CD4-positive, alpha-beta T cell treated with Interferon alpha-2 for 1 hour (primary cell): ENCODE measurements around the gene AVPR1B.

Experiments
- DNase-seq, 2 donors: peaks; one replicate each; pipeline ENCODE4 v3.0.0-alpha.2; 2020 to 2022

AVPR1B gene

GRCh38 chr1:206111271-206111927 is 5.8 kb downstream of the AVPR1B start:
- DNase-seq = no peak

GRCh38 chr1:206110820-206111219 is 6.4 kb downstream of the AVPR1B start:
- DNase-seq = no peak

GRCh38 chr1:206110161-206110560 is 7.0 kb downstream of the AVPR1B start:
- DNase-seq = no peak

GRCh38 chr1:206109718-206110117 is 7.5 kb downstream of the AVPR1B start:
- no peak for DNase-seq

GRCh38 chr1:206108635-206109034 is 8.6 kb downstream of the AVPR1B start:
- no peak for DNase-seq

- no peak for DNase-seq
Observed at GRCh38 chr1:206107168-206107544, 10.0 kb downstream of the AVPR1B start.

- DNase-seq = peak; percentile 72 to 77
Observed at GRCh38 chr1:206106328-206107167, 10.6 kb downstream of the AVPR1B start.

- DNase-seq = no peak
Observed at GRCh38 chr1:206105464-206105995, 11.7 kb downstream of the AVPR1B start.

GRCh38 chr1:206103979-206104378 is 13.2 kb downstream of the AVPR1B start:
- no peak for DNase-seq

GRCh38 chr1:206102292-206102936 is 14.8 kb downstream of the AVPR1B start:
- no peak for DNase-seq

GRCh38 chr1:206101351-206102045 is 15.7 kb downstream of the AVPR1B start:
- no peak for DNase-seq

GRCh38 chr1:206100226-206100815 is 16.9 kb downstream of the AVPR1B start:
- DNase-seq = no peak

- no peak for DNase-seq
Observed at GRCh38 chr1:206098242-206098919, 18.8 kb downstream of the AVPR1B start.

- no peak for DNase-seq
Observed at GRCh38 chr1:206097381-206097780, 19.8 kb downstream of the AVPR1B start.

GRCh38 chr1:206094024-206094423 is 23.2 kb downstream of the AVPR1B start:
- no peak for DNase-seq

- no peak for DNase-seq
Observed at GRCh38 chr1:206089341-206089740, 27.8 kb downstream of the AVPR1B start.

- no peak for DNase-seq
Observed at GRCh38 chr1:206087091-206087490, 30.1 kb downstream of the AVPR1B start.

- DNase-seq = no peak
Observed at GRCh38 chr1:206083750-206084149, 33.4 kb downstream of the AVPR1B start.

GRCh38 chr1:206082831-206083695 is 34.1 kb downstream of the AVPR1B start:
- no peak for DNase-seq

- no peak for DNase-seq
Observed at GRCh38 chr1:206081856-206082255, 35.3 kb downstream of the AVPR1B start.
